HCT116 (cell line): ENCODE results near the gene IL1RL1. TPM values are rescaled to one million over a fixed set of nuclear protein-coding genes. Genes with fewer than 3 reads are reported as not detected.

Experiments
- ATAC-seq: fragments of 200-7000 bp; cut with Tn5 transposase; 2 replicates; pipeline ENCODE4 v1.9.1; 2020; ENCODE audit warnings: mild to moderate bottlenecking, moderate library complexity
- BruUV-seq: library from RNA; stranded (reverse); fragments of 400-500 nt; replicated peaks from 2 replicates; lab custom pipeline; 2021; lab: Mats Ljungman, UMichigan
- CTCF ChIA-PET: fragments of 300-600 bp; sonication (Branson Sonifier 250); formaldehyde crosslinking; loops from one replicate; lab custom pipeline; 2021; ENCODE audit warnings: antibody characterized with exemption; lab: Charles Lee
- POLR2A ChIA-PET: fragments of 300-600, 350-600 bp; sonication (Branson Sonifier 250); formaldehyde crosslinking; loops from one replicate; lab custom pipeline; 2021; ENCODE audit warnings: antibody characterized with exemption; lab: Charles Lee
- RAD21 ChIA-PET, 2 experiments: fragments of 300-600 bp; sonication (Branson Sonifier 250); formaldehyde crosslinking; loops; one replicate each; lab custom pipeline; 2023; ENCODE audit warnings: low total read pairs in 2 of 2; ENCODE audit not compliant: uncharacterized antibody in 2 of 2, unreplicated experiment in 2 of 2, low non-redundant PET in 1 of 2; lab: Charles Lee
- DNase-seq: peaks from one replicate; pipeline ENCODE4 v3.0.0-alpha.2; 2010; ENCODE audit warnings: low read depth, low spot score
- H2AFZ ChIP-seq: fragments of 200-600 bp; shearing (Covaris generic), sonication (generic); 2 replicates; pipeline ENCODE4 v1.6.1; 2017; ENCODE audit warnings: low read depth, mixed run types, mixed read lengths, antibody characterized with exemption, low read length; ENCODE audit not compliant: poor library complexity, severe bottlenecking
- H3K27ac ChIP-seq: 2 replicates; pipeline ENCODE4 v1.5.1; 2012; ENCODE audit warnings: low read depth, low read length
- H3K27me3 ChIP-seq: fragments of 200-600 bp; sonication (generic); 2 replicates; pipeline ENCODE4 v1.6.1; 2016; ENCODE audit warnings: mixed run types, low read length, mixed read lengths; ENCODE audit not compliant: insufficient read depth
- H3K36me3 ChIP-seq, 2 experiments: fragments of 200-500 bp in 1 of 2; fragments of 200-600 bp in 1 of 2; sonication (Bioruptor generic) in 1 of 2; sonication (generic) in 1 of 2; 2 replicates each; pipeline versions ENCODE4 v1.5.1 to v1.6.1; 2014 to 2016; ENCODE audit warnings: low read length in 2 of 2, inconsistent platforms in 1 of 2, mixed read lengths in 1 of 2, mixed run types in 1 of 2; ENCODE audit not compliant: insufficient read depth in 2 of 2, control insufficient read depth in 1 of 2
- H3K4me1 ChIP-seq, 2 experiments: fragments of 200-600 bp in 1 of 2; sonication (generic) in 1 of 2; 2 replicates each; pipeline versions ENCODE4 v1.5.1 to v1.6.1; 2012 to 2017; ENCODE audit warnings: low read length in 2 of 2, inconsistent platforms in 1 of 2, mild to moderate bottlenecking in 1 of 2, mixed read lengths in 1 of 2, mixed run types in 1 of 2, moderate library complexity in 1 of 2; ENCODE audit not compliant: insufficient read depth in 2 of 2, control insufficient read depth in 1 of 2
- H3K4me2 ChIP-seq: fragments of 200-600 bp; sonication (generic); 2 replicates; pipeline ENCODE4 v1.6.1; 2017; ENCODE audit warnings: mixed run types, low read length, mixed read lengths
- H3K4me3 ChIP-seq, 2 experiments: fragments of 200-600 bp in 1 of 2; sonication (generic) in 1 of 2; replicated peaks in 1 of 2; 2 replicates each; pipeline ENCODE4 v1.5.1; 2011 to 2016; ENCODE audit warnings: low read length in 2 of 2, control low read depth in 1 of 2, low read depth in 1 of 2, mild to moderate bottlenecking in 1 of 2, mixed read lengths in 1 of 2, mixed run types in 1 of 2
- H3K79me2 ChIP-seq: fragments of 200-600 bp; sonication (generic); 2 replicates; pipeline ENCODE4 v1.6.1; 2017; ENCODE audit warnings: mild to moderate bottlenecking, mixed run types, low read length, moderate library complexity, mixed read lengths; ENCODE audit not compliant: insufficient read depth
- H3K9ac ChIP-seq: fragments of 200-600 bp; sonication (generic); 2 replicates; pipeline ENCODE4 v1.6.1; 2016; ENCODE audit warnings: low read length, mixed read lengths
- H3K9me2 ChIP-seq: fragments of 200-600 bp; sonication (generic), shearing (Covaris generic); 2 replicates; pipeline ENCODE4 v1.6.1; 2017; ENCODE audit warnings: mixed run types, mild to moderate bottlenecking, moderate library complexity; ENCODE audit not compliant: insufficient read depth
- H3K9me3 ChIP-seq, 2 experiments: fragments of 200-500 bp in 1 of 2; fragments of 200-600 bp in 1 of 2; sonication (Bioruptor generic) in 1 of 2; sonication (generic) in 1 of 2; 2 replicates each; pipeline ENCODE4 v1.6.1; 2014 to 2017; ENCODE audit warnings: low read length in 2 of 2, mixed read lengths in 2 of 2, inconsistent platforms in 1 of 2, low read depth in 1 of 2, mild to moderate bottlenecking in 1 of 2, mixed run types in 1 of 2, moderate library complexity in 1 of 2; ENCODE audit not compliant: control insufficient read depth in 1 of 2, insufficient read depth in 1 of 2
- H4K20me1 ChIP-seq: fragments of 200-600 bp; sonication (generic), shearing (Covaris generic); 2 replicates; pipeline ENCODE4 v1.6.1; 2017; ENCODE audit warnings: mixed run types, mild to moderate bottlenecking, moderate library complexity; ENCODE audit not compliant: insufficient read depth
- CBX3 ChIP-seq: IDR thresholded peaks from 2 replicates; pipeline ENCODE4 v1.6.1; 2012; ENCODE audit warnings: low read depth
- CEBPB ChIP-seq: IDR thresholded peaks from 2 replicates; pipeline ENCODE4 v1.6.1; 2012; ENCODE audit warnings: low read depth
- EGR1 ChIP-seq: IDR thresholded peaks from 2 replicates; pipeline ENCODE4 v1.6.1; 2012; ENCODE audit warnings: low read depth
- EZH2phosphoT487 ChIP-seq: fragments of 200-600 bp; IDR thresholded peaks from 2 replicates; pipeline ENCODE4 v1.6.1; 2018; ENCODE audit warnings: antibody characterized with exemption, borderline replicate concordance
- FOSL1 ChIP-seq: IDR thresholded peaks from 2 replicates; pipeline ENCODE4 v1.6.1; 2012; ENCODE audit warnings: low read depth
- JUND ChIP-seq: IDR thresholded peaks from 2 replicates; pipeline ENCODE4 v1.6.1; 2012
- POLR2AphosphoS5 ChIP-seq: IDR thresholded peaks from 2 replicates; pipeline ENCODE4 v1.6.1; 2011; ENCODE audit warnings: mild to moderate bottlenecking, low read depth, low read length, moderate library complexity
- RAD21 ChIP-seq: IDR thresholded peaks from 2 replicates; pipeline ENCODE4 v1.6.1; 2012; ENCODE audit warnings: low read depth, mild to moderate bottlenecking
- SIN3A ChIP-seq: IDR thresholded peaks from 2 replicates; pipeline ENCODE4 v1.6.1; 2012; ENCODE audit warnings: low read depth
- SP1 ChIP-seq: IDR thresholded peaks from 2 replicates; pipeline ENCODE4 v1.6.1; 2012; ENCODE audit warnings: low read depth
- SRF ChIP-seq: IDR thresholded peaks from 2 replicates; pipeline ENCODE4 v1.6.1; 2012; ENCODE audit warnings: low read depth
- TCF7L2 ChIP-seq: IDR thresholded peaks from 2 replicates; pipeline ENCODE4 v1.7.0; 2011; ENCODE audit warnings: borderline replicate concordance, inconsistent platforms; ENCODE audit not compliant: insufficient read depth, insufficient read length; ENCODE audit errors: extremely low read depth
- YY1 ChIP-seq: IDR thresholded peaks from 2 replicates; pipeline ENCODE4 v1.6.1; 2011; ENCODE audit warnings: low read length, low read depth, moderate library complexity, mild to moderate bottlenecking; ENCODE audit not compliant: insufficient replicate concordance; ENCODE audit errors: extremely low read depth
- ZBTB33 ChIP-seq: IDR thresholded peaks from 2 replicates; pipeline ENCODE4 v1.6.1; 2011; ENCODE audit warnings: mild to moderate bottlenecking, low read length, moderate library complexity; ENCODE audit not compliant: insufficient replicate concordance; ENCODE audit errors: extremely low read depth
- ZFX ChIP-seq: fragments of 450-650 bp; IDR thresholded peaks from 2 replicates; pipeline ENCODE4 v1.6.1; 2017
- ZNF274 ChIP-seq: fragments of 200-500 bp; sonication (Bioruptor generic); IDR thresholded peaks from 2 replicates; pipeline ENCODE4 v1.6.1; 2014; ENCODE audit warnings: mild to moderate bottlenecking, low read depth, low read length, inconsistent platforms
- intact Hi-C: fragments of 100-400 bp; cut with micrococcal nuclease; formaldehyde crosslinking; loops from 2 replicates; pipeline ENCODE4 v1.10.0; 2022
- total RNA-seq: library from RNA; stranded (reverse); gene quantifications from one replicate; pipeline ENCODE4 v1.2.1, GENCODE V29; 2021; ENCODE audit not compliant: unreplicated experiment
- TF ChIP-seq, protein P1 (sequence below): IDR thresholded peaks from 2 replicates; pipeline ENCODE4 v1.6.1; 2012; ENCODE audit warnings: low read depth
- TF ChIP-seq, protein P2 (sequence below): IDR thresholded peaks from 2 replicates; pipeline ENCODE4 v1.6.1; 2012
- TF ChIP-seq, protein P3 (sequence below), 3 experiments: fragments of 200-600 bp in 1 of 3; sonication (generic) in 1 of 3; IDR thresholded peaks in 2 of 3; conservative IDR thresholded peaks in 1 of 3; 2 replicates each; pipeline ENCODE4 v1.5.1; 2012 to 2017; ENCODE audit warnings: low read depth in 2 of 3, low read length in 2 of 3, antibody characterized with exemption in 1 of 3, borderline replicate concordance in 1 of 3, control low read depth in 1 of 3, mild to moderate bottlenecking in 1 of 3, mixed read lengths in 1 of 3, mixed run types in 1 of 3, moderate library complexity in 1 of 3; ENCODE audit not compliant: insufficient read depth in 1 of 3

IL1RL1 gene
- total RNA-seq, 1 experiment from 2014 or later: not detected

DNA sequence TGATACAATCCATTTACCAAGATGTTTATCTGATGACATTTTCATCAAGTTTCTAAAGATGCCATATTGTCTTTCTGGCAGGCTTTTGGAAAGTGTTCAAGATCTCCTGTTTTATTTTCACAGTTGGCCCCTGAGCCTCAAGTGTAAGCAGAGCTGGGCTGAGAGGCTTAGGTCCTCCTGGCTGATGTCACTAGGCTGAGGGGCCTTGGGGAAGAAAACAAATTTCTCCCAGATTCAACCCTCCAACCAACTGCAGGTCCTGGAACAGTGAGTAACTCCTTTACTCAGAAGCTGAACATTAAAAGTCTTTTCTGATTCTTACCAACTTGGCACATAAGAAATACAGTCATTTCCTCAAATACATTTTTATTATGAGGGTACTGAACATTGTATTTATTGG is 14.9 kb upstream of the IL1RL1 start:
- RAD21 ChIA-PET: no interaction called here
- H3K36me3 ChIP-seq: no peaks in the 10 kb centered on the region

More for the DNA sequence above, 14.9 kb upstream of the IL1RL1 start:
- CTCF ChIA-PET: no interaction called here
- no peak for ATAC-seq
- no peaks in the 10 kb centered on the region for H3K79me2 ChIP-seq
- H3K9me2 ChIP-seq: no peaks in the 10 kb centered on the region
- H2AFZ ChIP-seq: no peak overlapping the region
- no peak for DNase-seq
- no peaks in the 10 kb centered on the region for H3K9me3 ChIP-seq
- H3K4me3 ChIP-seq: no peak overlapping the region
- TF ChIP-seq, protein P1, sequence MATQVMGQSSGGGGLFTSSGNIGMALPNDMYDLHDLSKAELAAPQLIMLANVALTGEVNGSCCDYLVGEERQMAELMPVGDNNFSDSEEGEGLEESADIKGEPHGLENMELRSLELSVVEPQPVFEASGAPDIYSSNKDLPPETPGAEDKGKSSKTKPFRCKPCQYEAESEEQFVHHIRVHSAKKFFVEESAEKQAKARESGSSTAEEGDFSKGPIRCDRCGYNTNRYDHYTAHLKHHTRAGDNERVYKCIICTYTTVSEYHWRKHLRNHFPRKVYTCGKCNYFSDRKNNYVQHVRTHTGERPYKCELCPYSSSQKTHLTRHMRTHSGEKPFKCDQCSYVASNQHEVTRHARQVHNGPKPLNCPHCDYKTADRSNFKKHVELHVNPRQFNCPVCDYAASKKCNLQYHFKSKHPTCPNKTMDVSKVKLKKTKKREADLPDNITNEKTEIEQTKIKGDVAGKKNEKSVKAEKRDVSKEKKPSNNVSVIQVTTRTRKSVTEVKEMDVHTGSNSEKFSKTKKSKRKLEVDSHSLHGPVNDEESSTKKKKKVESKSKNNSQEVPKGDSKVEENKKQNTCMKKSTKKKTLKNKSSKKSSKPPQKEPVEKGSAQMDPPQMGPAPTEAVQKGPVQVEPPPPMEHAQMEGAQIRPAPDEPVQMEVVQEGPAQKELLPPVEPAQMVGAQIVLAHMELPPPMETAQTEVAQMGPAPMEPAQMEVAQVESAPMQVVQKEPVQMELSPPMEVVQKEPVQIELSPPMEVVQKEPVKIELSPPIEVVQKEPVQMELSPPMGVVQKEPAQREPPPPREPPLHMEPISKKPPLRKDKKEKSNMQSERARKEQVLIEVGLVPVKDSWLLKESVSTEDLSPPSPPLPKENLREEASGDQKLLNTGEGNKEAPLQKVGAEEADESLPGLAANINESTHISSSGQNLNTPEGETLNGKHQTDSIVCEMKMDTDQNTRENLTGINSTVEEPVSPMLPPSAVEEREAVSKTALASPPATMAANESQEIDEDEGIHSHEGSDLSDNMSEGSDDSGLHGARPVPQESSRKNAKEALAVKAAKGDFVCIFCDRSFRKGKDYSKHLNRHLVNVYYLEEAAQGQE: no peak
- TF ChIP-seq EGR1 (no peak), SP1 (no peak), ZFX (no peak), SIN3A (no peak), SRF (no peak), ZNF274 (no peak), CEBPB (no peak), YY1 (no peak), TCF7L2 (no peak), POLR2AphosphoS5 (no peak), JUND (no peak), RAD21 (no peak), CBX3 (no peak), ZBTB33 (no peak), FOSL1 (no peak), EZH2phosphoT487 (no peak)
- TF ChIP-seq, protein P2, sequence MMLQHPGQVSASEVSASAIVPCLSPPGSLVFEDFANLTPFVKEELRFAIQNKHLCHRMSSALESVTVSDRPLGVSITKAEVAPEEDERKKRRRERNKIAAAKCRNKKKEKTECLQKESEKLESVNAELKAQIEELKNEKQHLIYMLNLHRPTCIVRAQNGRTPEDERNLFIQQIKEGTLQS: no peak
- TF ChIP-seq, protein P3, sequence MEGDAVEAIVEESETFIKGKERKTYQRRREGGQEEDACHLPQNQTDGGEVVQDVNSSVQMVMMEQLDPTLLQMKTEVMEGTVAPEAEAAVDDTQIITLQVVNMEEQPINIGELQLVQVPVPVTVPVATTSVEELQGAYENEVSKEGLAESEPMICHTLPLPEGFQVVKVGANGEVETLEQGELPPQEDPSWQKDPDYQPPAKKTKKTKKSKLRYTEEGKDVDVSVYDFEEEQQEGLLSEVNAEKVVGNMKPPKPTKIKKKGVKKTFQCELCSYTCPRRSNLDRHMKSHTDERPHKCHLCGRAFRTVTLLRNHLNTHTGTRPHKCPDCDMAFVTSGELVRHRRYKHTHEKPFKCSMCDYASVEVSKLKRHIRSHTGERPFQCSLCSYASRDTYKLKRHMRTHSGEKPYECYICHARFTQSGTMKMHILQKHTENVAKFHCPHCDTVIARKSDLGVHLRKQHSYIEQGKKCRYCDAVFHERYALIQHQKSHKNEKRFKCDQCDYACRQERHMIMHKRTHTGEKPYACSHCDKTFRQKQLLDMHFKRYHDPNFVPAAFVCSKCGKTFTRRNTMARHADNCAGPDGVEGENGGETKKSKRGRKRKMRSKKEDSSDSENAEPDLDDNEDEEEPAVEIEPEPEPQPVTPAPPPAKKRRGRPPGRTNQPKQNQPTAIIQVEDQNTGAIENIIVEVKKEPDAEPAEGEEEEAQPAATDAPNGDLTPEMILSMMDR (IDR thresholded peaks at IDR 0.05 in 2 of 3, conservative IDR thresholded peaks at IDR 0.05 in 1 of 3; ENCODE audit: borderline replicate concordance in 1 of 3, insufficient read depth in 1 of 3, low read depth in 2 of 3, low read length in 2 of 3): no peak
- TF ChIP-seq, all 23 proteins: peak for 0
- POLR2A ChIA-PET: no interaction called here
- no peak overlapping the region for H3K27ac ChIP-seq
- no peaks in the 10 kb centered on the region for H4K20me1 ChIP-seq
- intact Hi-C loops: no loop called here
- no peak overlapping the region for H3K4me2 ChIP-seq
- BruUV-seq: no TSS peak
- no peaks in the 10 kb centered on the region for H3K4me1 ChIP-seq
- H3K9ac ChIP-seq: no peak overlapping the region
- peaks cover 6% of the 10 kb centered on the region for H3K27me3 ChIP-seq
